H1 (cell line): ENCODE results near the gene GAS7. TPM values are rescaled to one million over a fixed set of nuclear protein-coding genes. Genes with fewer than 3 reads are reported as not detected.

Experiments
- CTCF ChIA-PET: fragments of 300-600 bp; sonication (Branson Sonifier 250); formaldehyde crosslinking; loops from one replicate; lab custom pipeline; 2021; ENCODE audit not compliant: partially characterized antibody; lab: Charles Lee
- POLR2A ChIA-PET: fragments of 300-600 bp; sonication (Branson Sonifier 250); formaldehyde crosslinking; loops from one replicate; lab custom pipeline; 2021; ENCODE audit warnings: inconsistent platforms; ENCODE audit not compliant: partially characterized antibody; lab: Charles Lee
- DNase-seq, 2 experiments: peaks; one replicate each; pipeline versions ENCODE4 v3.0.0 to v3.0.0-alpha.2; 2010 to 2022; ENCODE audit warnings: low spot score in 2 of 2, low read depth in 1 of 2, mixed read lengths in 1 of 2
- FAIRE-seq: peaks from 2 replicates; lab custom pipeline; 2011; peaks lifted over from hg19 to GRCh38; lab: Jason Lieb, UNC
- H2AFZ ChIP-seq: 2 replicates; pipeline ENCODE4 v1.8.1; 2012; ENCODE audit warnings: low read length, inconsistent platforms
- H2AK5ac ChIP-seq: 2 replicates; pipeline ENCODE4 v1.6.1; 2013; ENCODE audit warnings: low read depth, low read length
- H2BK120ac ChIP-seq: replicated peaks from 2 replicates; pipeline ENCODE3; 2013; ENCODE audit warnings: low read depth, low read length, inconsistent platforms
- H2BK12ac ChIP-seq: 2 replicates; pipeline ENCODE4 v1.6.1; 2013; ENCODE audit warnings: low read depth, low read length
- H2BK15ac ChIP-seq: 2 replicates; pipeline ENCODE4 v1.6.1; 2013; ENCODE audit warnings: low read length
- H2BK20ac ChIP-seq: 2 replicates; pipeline ENCODE4 v1.6.1; 2013; ENCODE audit warnings: low read length
- H2BK5ac ChIP-seq: 2 replicates; pipeline ENCODE4 v1.6.1; 2013; ENCODE audit warnings: low read depth, low read length
- H3K14ac ChIP-seq: 2 replicates; pipeline ENCODE4 v1.6.1; 2013; ENCODE audit warnings: inconsistent platforms; ENCODE audit not compliant: insufficient read length
- H3K18ac ChIP-seq: 2 replicates; pipeline ENCODE4 v1.6.1; 2013; ENCODE audit warnings: low read length; ENCODE audit errors: extremely low read depth
- H3K23ac ChIP-seq: 2 replicates; pipeline ENCODE4 v1.6.1; 2013; ENCODE audit warnings: inconsistent platforms; ENCODE audit not compliant: insufficient read length
- H3K23me2 ChIP-seq: 2 replicates; pipeline ENCODE4 v1.6.1; 2013; ENCODE audit warnings: low read depth, low read length
- H3K27ac ChIP-seq: 2 replicates; pipeline ENCODE4 v1.6.1; 2011; ENCODE audit warnings: low read depth, low read length, inconsistent platforms
- H3K27me3 ChIP-seq, 4 experiments: replicated peaks in 1 of 4; 1 replicate in 1 of 4; 2 replicates in 3 of 4; pipeline versions ENCODE4 v1.6.1 to v1.8.1; 2011 to 2013; ENCODE audit warnings: low read length in 3 of 4, mild to moderate bottlenecking in 3 of 4, inconsistent platforms in 2 of 4, mixed read lengths in 2 of 4, moderate library complexity in 1 of 4; ENCODE audit not compliant: control insufficient read depth in 3 of 4, insufficient read depth in 3 of 4; ENCODE audit errors: extremely low read depth in 1 of 4
- H3K36me3 ChIP-seq, 4 experiments: 2 replicates each; pipeline versions ENCODE4 v1.6.1 to v1.8.1; 2011 to 2013; ENCODE audit warnings: mild to moderate bottlenecking in 4 of 4, low read length in 3 of 4, moderate library complexity in 2 of 4, control low read depth in 1 of 4, inconsistent platforms in 1 of 4; ENCODE audit not compliant: insufficient read depth in 4 of 4, control insufficient read depth in 2 of 4
- H3K4ac ChIP-seq: replicated peaks from 2 replicates; pipeline ENCODE3; 2013; ENCODE audit warnings: low read length, low read depth, mixed read lengths, inconsistent platforms; ENCODE audit not compliant: insufficient read length
- H3K4me1 ChIP-seq, 4 experiments: replicated peaks in 1 of 4; 1 replicate in 1 of 4; 2 replicates in 3 of 4; pipeline versions ENCODE4 v1.6.1 to v1.8.1; 2011 to 2013; ENCODE audit warnings: low read length in 3 of 4, inconsistent platforms in 2 of 4, mixed read lengths in 1 of 4; ENCODE audit not compliant: insufficient read depth in 4 of 4, control insufficient read depth in 3 of 4
- H3K4me2 ChIP-seq, 2 experiments: 2 replicates each; pipeline versions ENCODE4 v1.6.1 to v1.8.1; 2011 to 2013; ENCODE audit warnings: low read depth in 2 of 2, low read length in 2 of 2, control low read depth in 1 of 2, inconsistent platforms in 1 of 2, mild to moderate bottlenecking in 1 of 2; ENCODE audit not compliant: insufficient read depth in 1 of 2
- H3K4me3 ChIP-seq, 4 experiments: fragments of 200-600, 300-600 bp in 1 of 4; sonication (generic), shearing (Covaris generic), sonication (Bioruptor Twin) in 1 of 4; 2 replicates each; pipeline versions ENCODE4 v1.5.1 to v1.8.1; 2011 to 2016; ENCODE audit warnings: low read length in 4 of 4, low read depth in 3 of 4, control low read depth in 2 of 4, inconsistent platforms in 2 of 4, mild to moderate bottlenecking in 2 of 4, mixed read lengths in 1 of 4, moderate library complexity in 1 of 4; ENCODE audit not compliant: insufficient read depth in 2 of 4; ENCODE audit errors: extremely low read depth in 1 of 4
- H3K56ac ChIP-seq: replicated peaks from 2 replicates; pipeline ENCODE3; 2013; ENCODE audit warnings: low read depth, mild to moderate bottlenecking, mixed read lengths, low read length, inconsistent platforms; ENCODE audit not compliant: insufficient read length
- H3K79me1 ChIP-seq: 2 replicates; pipeline ENCODE4 v1.6.1; 2013; ENCODE audit warnings: low read depth, low read length, control low read depth
- H3K79me2 ChIP-seq, 2 experiments: 2 replicates each; pipeline versions ENCODE4 v1.6.1 to v1.8.1; 2012 to 2013; ENCODE audit warnings: low read length in 2 of 2, mild to moderate bottlenecking in 2 of 2, inconsistent platforms in 1 of 2; ENCODE audit not compliant: insufficient read depth in 2 of 2, control insufficient read depth in 1 of 2
- H3K9ac ChIP-seq, 4 experiments: replicated peaks in 1 of 4; 1 replicate in 1 of 4; 2 replicates in 3 of 4; pipeline versions ENCODE4 v1.6.1 to v1.8.1; 2011 to 2013; ENCODE audit warnings: low read depth in 3 of 4, low read length in 3 of 4, control low read depth in 2 of 4, mild to moderate bottlenecking in 2 of 4, moderate library complexity in 2 of 4, inconsistent platforms in 1 of 4; ENCODE audit errors: extremely low read depth in 1 of 4
- H3K9me3 ChIP-seq, 2 experiments: 2 replicates each; pipeline versions ENCODE4 v1.6.1 to v1.8.1; 2012 to 2013; ENCODE audit warnings: mild to moderate bottlenecking in 2 of 2, moderate library complexity in 2 of 2, control low read depth in 1 of 2, inconsistent platforms in 1 of 2, low read depth in 1 of 2, low read length in 1 of 2, mixed read lengths in 1 of 2; ENCODE audit not compliant: insufficient read depth in 2 of 2
- H4K20me1 ChIP-seq, 2 experiments: replicated peaks in 1 of 2; 2 replicates each; pipeline versions ENCODE3 to v1.8.1; 2011 to 2013; ENCODE audit warnings: inconsistent platforms in 2 of 2, low read length in 2 of 2, mild to moderate bottlenecking in 1 of 2; ENCODE audit not compliant: insufficient read depth in 2 of 2, control insufficient read depth in 1 of 2
- H4K5ac ChIP-seq: 2 replicates; pipeline ENCODE4 v1.6.1; 2013; ENCODE audit warnings: low read length, low read depth, mixed read lengths, inconsistent platforms; ENCODE audit not compliant: insufficient read length
- H4K8ac ChIP-seq: 2 replicates; pipeline ENCODE4 v1.8.0; 2013; ENCODE audit warnings: mild to moderate bottlenecking, moderate library complexity, low read length, inconsistent platforms; ENCODE audit not compliant: insufficient read depth; ENCODE audit errors: extremely low read depth
- H4K91ac ChIP-seq: replicated peaks from 2 replicates; pipeline ENCODE3; 2013; ENCODE audit warnings: low read length, mixed read lengths, inconsistent platforms; ENCODE audit not compliant: insufficient read length
- CBX8 ChIP-seq: fragments of 300-800, 300-1000 bp; sonication (generic); IDR thresholded peaks from 2 replicates; pipeline ENCODE4 v1.7.1; 2016; ENCODE audit warnings: low read depth, low read length, borderline replicate concordance
- CHD2 ChIP-seq: IDR thresholded peaks from 2 replicates; pipeline ENCODE4 v1.6.1; 2012; ENCODE audit warnings: low read length, improper control_type of control experiment
- GTF2F1 ChIP-seq: IDR thresholded peaks from 2 replicates; pipeline ENCODE4 v1.6.1; 2012; ENCODE audit warnings: low read depth, low read length, improper control_type of control experiment, borderline replicate concordance
- HDAC6 ChIP-seq: IDR thresholded peaks from one replicate; pipeline ENCODE4 v1.7.1; 2012; ENCODE audit warnings: low read depth, mild to moderate bottlenecking, inconsistent platforms, low read length, moderate library complexity
- JUND ChIP-seq: IDR thresholded peaks from 2 replicates; pipeline ENCODE4 v1.6.1; 2011; ENCODE audit warnings: mild to moderate bottlenecking, improper control_type of control experiment, low read length
- KDM1A ChIP-seq: fragments of 200-600, 300-600 bp; sonication (generic); IDR thresholded peaks from 2 replicates; pipeline ENCODE4 v1.7.1; 2016; ENCODE audit warnings: mild to moderate bottlenecking, low read length, borderline replicate concordance
- MAX ChIP-seq: IDR thresholded peaks from 2 replicates; pipeline ENCODE4 v1.6.1; 2012; ENCODE audit warnings: inconsistent platforms
- PHF8 ChIP-seq: fragments of 200-600 bp; sonication (generic); conservative IDR thresholded peaks from 2 replicates; pipeline ENCODE4 v1.7.1; 2012; ENCODE audit warnings: low read depth, mild to moderate bottlenecking, inconsistent platforms, low read length, moderate library complexity
- POU5F1 ChIP-seq: IDR thresholded peaks from 2 replicates; pipeline ENCODE4 v1.6.1; 2011; ENCODE audit warnings: low read depth, mild to moderate bottlenecking, low read length, moderate library complexity
- RXRA ChIP-seq: IDR thresholded peaks from 2 replicates; pipeline ENCODE4 v1.6.1; 2011; ENCODE audit warnings: low read depth, mild to moderate bottlenecking, low read length, moderate library complexity; ENCODE audit not compliant: insufficient read depth
- SUZ12 ChIP-seq: fragments of 200-600 bp; sonication (generic); IDR thresholded peaks from 2 replicates; pipeline ENCODE4 v1.6.1; 2012; ENCODE audit warnings: mild to moderate bottlenecking, inconsistent platforms, low read length, moderate library complexity, mixed read lengths
- TCF12 ChIP-seq: IDR thresholded peaks from 2 replicates; pipeline ENCODE4 v1.6.1; 2011; ENCODE audit warnings: low read depth, mild to moderate bottlenecking, low read length
- ZNF274 ChIP-seq: IDR thresholded peaks from 2 replicates; pipeline ENCODE4 v1.7.0; 2012; ENCODE audit warnings: low read length, borderline replicate concordance; ENCODE audit errors: extremely low read depth
- WGBS, 2 experiments: shearing (Covaris generic) in 1 of 2; methylation state at CpG; one replicate each; pipeline versions ENCODE4 v1.1.6 to v1.1.7; 2013 to 2015; ENCODE audit warnings: low lambda C conversion rate in 2 of 2, mixed read lengths in 2 of 2, inconsistent platforms in 1 of 2, low coverage in 1 of 2, missing lambda C conversion rate in 1 of 2; ENCODE audit not compliant: insufficient replicate concordance in 2 of 2, insufficient coverage in 1 of 2, insufficient read length in 1 of 2; ENCODE audit errors: extremely low coverage in 1 of 2, missing lambda C conversion rate in 1 of 2; 5-methylcytosine and 5-hydroxymethylcytosine counted together
- polyA plus RNA-seq, 7 experiments: library from polyadenylated mRNA; depleted of rRNA in 3 of 7; stranded (reverse) in 5 of 7; unstranded in 2 of 7; fragments of >200 nt in 5 of 7; fragments of 200-250 nt in 2 of 7; gene quantifications; 1 replicate in 5 of 7; 2 replicates in 1 of 7; 4 replicates in 1 of 7; pipeline versions ENCODE4 v1.2.1 to v1.2.3, GENCODE V29; 2011 to 2013; ENCODE audit warnings: missing spikeins in 2 of 7, mixed read lengths in 2 of 7
- total RNA-seq: library from RNA; stranded (reverse); fragmentation: NEBNext Ultra II Directional; extraction: Animal tissue kit (Norgen Biotek cat#: 25700); gene quantifications from 2 replicates; pipeline ENCODE4 v1.2.1, GENCODE V29; 2021
- TF ChIP-seq, protein P1 (sequence below): IDR thresholded peaks from 2 replicates; pipeline ENCODE4 v1.6.1; 2012; ENCODE audit warnings: inconsistent platforms

The GAS7 gene
- total and polyA plus RNA-seq, 2 of the 8 experiments (the other 6 are each of a cell fraction or from before 2014, with no cell fraction given) = 5.0 to 14.5 TPM

DNA sequence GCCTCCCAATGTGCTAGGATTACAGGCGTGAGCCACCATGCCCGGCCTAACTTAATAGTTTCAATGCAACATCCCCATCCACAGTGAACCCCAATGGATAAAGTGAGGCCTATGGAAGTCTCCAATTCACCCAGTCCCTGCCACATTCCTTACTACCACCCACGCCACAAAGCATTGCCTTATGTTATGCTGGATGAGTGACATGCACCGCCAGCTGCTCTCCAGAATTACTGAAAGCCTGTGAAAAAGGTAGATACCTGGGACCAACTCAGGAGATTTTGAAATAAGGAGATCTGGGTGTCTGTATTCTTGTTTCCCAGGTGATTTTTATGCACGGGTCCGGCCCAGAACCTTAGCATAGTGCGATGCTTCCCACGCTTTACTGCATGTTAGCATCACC lies 16.9 kb upstream of the GAS7 start:
- no peak overlapping the region for H4K91ac ChIP-seq
- FAIRE-seq (no peak), DNase-seq (no peak)
- no peak overlapping the region for H2AFZ ChIP-seq
- 89% methylated on average over 8 of the region's 8 CpGs; no CpG with 5 or more reads in 1 of the 2 experiments for WGBS, 2 experiments
- H2BK12ac ChIP-seq = 0 out of 2 replicates have a peak overlapping the region, but pooled peaks have one; percentile 98
- H3K4me3 ChIP-seq = no peak overlapping the region
- H3K79me1 ChIP-seq = no peaks in the 10 kb centered on the region
- H3K9me3 ChIP-seq = no peaks in the 10 kb centered on the region
- peak overlapping the region; percentile 53; the same call in 1 of the 2 replicates for H2BK15ac ChIP-seq
- no peak overlapping the region for H4K8ac ChIP-seq
- H4K20me1 ChIP-seq = no peaks in the 10 kb centered on the region
- no peaks in the 10 kb centered on the region; a peak in 1 of 8 replicates for H3K36me3 ChIP-seq
- H2AK5ac ChIP-seq = no peak overlapping the region
- no peak overlapping the region for H3K4ac ChIP-seq
- H2BK120ac ChIP-seq = no peak overlapping the region
- H3K27me3 ChIP-seq = no peaks in the 10 kb centered on the region
- TF ChIP-seq KDM1A (no peak), GTF2F1 (no peak), ZNF274 (no peak), HDAC6 (no peak), MAX (no peak), JUND (no peak), TCF12 (no peak), CBX8 (no peak), CHD2 (no peak), SUZ12 (no peak), POU5F1 (no peak), PHF8 (no peak), RXRA (no peak)
- TF ChIP-seq, protein P1, sequence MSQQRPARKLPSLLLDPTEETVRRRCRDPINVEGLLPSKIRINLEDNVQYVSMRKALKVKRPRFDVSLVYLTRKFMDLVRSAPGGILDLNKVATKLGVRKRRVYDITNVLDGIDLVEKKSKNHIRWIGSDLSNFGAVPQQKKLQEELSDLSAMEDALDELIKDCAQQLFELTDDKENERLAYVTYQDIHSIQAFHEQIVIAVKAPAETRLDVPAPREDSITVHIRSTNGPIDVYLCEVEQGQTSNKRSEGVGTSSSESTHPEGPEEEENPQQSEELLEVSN = no peak
- no peaks in the 10 kb centered on the region for H3K79me2 ChIP-seq
- peaks cover 0 to 15% (median 8%) of the 10 kb centered on the region in 4 experiments; a peak in 5 of 7 replicates for H3K4me1 ChIP-seq
- H3K9ac ChIP-seq = no peak overlapping the region
- peaks cover 4% of the 10 kb centered on the region; the same call in 1 of the 2 replicates for H3K23me2 ChIP-seq
- H2BK5ac ChIP-seq = 0 out of 2 replicates have a peak overlapping the region, but pooled peaks have one; percentile 79
- no peak overlapping the region for H3K18ac ChIP-seq
- H3K4me2 ChIP-seq = no peak overlapping the region
- no peak overlapping the region for H3K23ac ChIP-seq
- H3K27ac ChIP-seq = no peak overlapping the region
- H3K14ac ChIP-seq = no peak overlapping the region
- no peak overlapping the region for H2BK20ac ChIP-seq
- no peak overlapping the region for H3K56ac ChIP-seq
- no peak overlapping the region for H4K5ac ChIP-seq
- ChIA-PET CTCF (interaction anchor here (1.5 to 4.5 kb wide), 3 partner anchors 9 to 233 kb away, joined by 4 to 16 read pairs (median 4); no protein-coding TSS in a partner anchor), POLR2A (no interaction called here)
